CD8-positive, alpha-beta memory T cell (primary cell): ENCODE measurements around the gene TENM4. TPM values are rescaled to one million over a fixed set of nuclear protein-coding genes. Genes with fewer than 3 reads are reported as not detected.

ENCODE experiments used
- CTCF ChIA-PET: fragments of 350-600 bp; sonication (Branson Sonifier 250); formaldehyde crosslinking; loops from one replicate; lab custom pipeline; 2021; ENCODE audit warnings: antibody characterized with exemption; lab: Charles Lee
- POLR2A ChIA-PET: fragments of 350-600 bp; sonication (Branson Sonifier 250); formaldehyde crosslinking; loops from one replicate; lab custom pipeline; 2021; ENCODE audit warnings: antibody characterized with exemption; lab: Charles Lee
- DNase-seq, 5 donors: peaks; one replicate each; pipeline versions ENCODE4 v3.0.0 to v3.0.0-alpha.2; 2020 to 2022; ENCODE audit warnings: mixed read lengths in 1 of 5
- H3K27ac ChIP-seq: one replicate; pipeline ENCODE4 v1.7.0; 2013; ENCODE audit warnings: low read depth, mild to moderate bottlenecking, low read length, moderate library complexity
- H3K27me3 ChIP-seq: 2 replicates; pipeline ENCODE4 v1.7.0; 2013; ENCODE audit warnings: low read length, mild to moderate bottlenecking; ENCODE audit not compliant: insufficient read depth, poor library complexity, severe bottlenecking
- H3K36me3 ChIP-seq: 2 replicates; pipeline ENCODE4 v1.7.0; 2013; ENCODE audit warnings: mild to moderate bottlenecking, low read length, moderate library complexity; ENCODE audit not compliant: insufficient read depth
- H3K4me1 ChIP-seq: 2 replicates; pipeline ENCODE4 v1.7.0; 2013; ENCODE audit warnings: mild to moderate bottlenecking, low read length, moderate library complexity; ENCODE audit not compliant: insufficient read depth
- H3K4me3 ChIP-seq: 2 replicates; pipeline ENCODE4 v1.7.0; 2013; ENCODE audit warnings: mild to moderate bottlenecking, low read length
- H3K9me3 ChIP-seq: 2 replicates; pipeline ENCODE4 v1.7.0; 2013; ENCODE audit warnings: mild to moderate bottlenecking, low read length
- H3K27ac Mint-ChIP-seq, 8 donors: one replicate each; pipeline ENCODE4 v1.8.0; 2020 to 2021; ENCODE audit warnings: mixed read lengths in 8 of 8, mild to moderate bottlenecking in 6 of 8, inconsistent platforms in 3 of 8, moderate library complexity in 3 of 8
- H3K27me3 Mint-ChIP-seq, 2 donors: one replicate each; pipeline ENCODE4 v1.8.0; 2020 to 2021; ENCODE audit warnings: mixed read lengths in 2 of 2, mild to moderate bottlenecking in 1 of 2, moderate library complexity in 1 of 2
- H3K36me3 Mint-ChIP-seq, 3 donors: one replicate each; pipeline ENCODE4 v1.8.0; 2020 to 2021; ENCODE audit warnings: mixed read lengths in 3 of 3, inconsistent platforms in 1 of 3, mild to moderate bottlenecking in 1 of 3
- H3K4me1 Mint-ChIP-seq, 3 donors: one replicate each; pipeline ENCODE4 v1.8.0; 2020 to 2021; ENCODE audit warnings: mixed read lengths in 3 of 3, inconsistent platforms in 1 of 3, mild to moderate bottlenecking in 1 of 3
- H3K4me3 Mint-ChIP-seq, 7 donors: one replicate each; pipeline ENCODE4 v1.8.0; 2020 to 2021; ENCODE audit warnings: mixed read lengths in 7 of 7, mild to moderate bottlenecking in 6 of 7, moderate library complexity in 4 of 7, inconsistent platforms in 2 of 7
- H3K9me3 Mint-ChIP-seq, 5 donors: one replicate each; pipeline ENCODE4 v1.8.0; 2020 to 2022; ENCODE audit warnings: mixed read lengths in 5 of 5, mild to moderate bottlenecking in 3 of 5, moderate library complexity in 2 of 5, inconsistent platforms in 1 of 5
- polyA plus RNA-seq: library from polyadenylated mRNA; unstranded; fragments of 300-500 nt; fragmentation: Illumina TruSeq; gene quantifications from one replicate; pipeline ENCODE4 v1.2.3, GENCODE V29; 2021
- total RNA-seq, 2 experiments: library from RNA; stranded (reverse); gene quantifications; one replicate each; pipeline ENCODE4 v1.2.3, GENCODE V29; 2021

TENM4 gene
- total and polyA plus RNA-seq, 3 experiments from 2014 or later, result not detected

DNA sequence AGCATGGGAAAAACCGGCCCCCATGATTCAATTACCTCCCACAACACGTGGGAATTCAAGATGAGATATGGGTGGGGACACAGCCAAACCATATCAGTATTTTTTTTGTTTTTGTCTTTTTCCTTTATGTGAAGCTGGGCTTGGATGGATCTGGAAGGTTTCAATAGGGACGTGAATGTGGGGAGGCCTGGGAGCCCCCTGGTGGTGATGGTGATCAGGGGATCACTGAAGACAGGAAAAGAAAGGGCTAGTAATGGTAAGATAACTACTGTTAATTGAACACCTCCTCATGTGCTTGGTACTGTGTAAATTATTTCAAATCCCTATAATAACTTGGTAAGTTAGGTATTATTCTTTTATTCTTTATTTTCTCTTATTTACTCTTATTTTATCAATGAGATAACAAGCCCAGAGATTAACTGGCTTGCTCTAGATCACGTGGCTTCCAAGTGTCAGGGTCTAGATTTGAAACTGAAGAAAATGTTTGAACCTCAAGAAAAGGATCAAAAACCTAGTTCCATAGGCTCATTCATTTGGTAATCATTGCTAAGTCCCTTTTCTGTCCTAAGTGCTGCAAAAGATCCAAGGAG, 364.2 kb downstream of the TENM4 start:
- Histone ChIP-seq H3K9me3 (no peaks in the 10 kb centered on the region), H3K36me3 (no peaks in the 10 kb centered on the region), H3K4me3 (no peak overlapping the region), H3K27ac (no peak overlapping the region), H3K27me3 (no peaks in the 10 kb centered on the region), H3K4me1 (no peaks in the 10 kb centered on the region)
- H3K4me3 Mint-ChIP-seq, result no peak overlapping the region
- CTCF ChIA-PET, result interaction anchor here (1.4 kb wide), 1 partner anchor 431 kb away, joined by 7 read pairs; no protein-coding TSS in a partner anchor
- no peak for DNase-seq
- H3K27ac Mint-ChIP-seq, result no peak overlapping the region
- POLR2A ChIA-PET, result no interaction called here
- no peaks in the 10 kb centered on the region for H3K36me3 Mint-ChIP-seq
- H3K27me3 Mint-ChIP-seq, result no peaks in the 10 kb centered on the region
- H3K4me1 Mint-ChIP-seq, result no peaks in the 10 kb centered on the region
- H3K9me3 Mint-ChIP-seq, result no peaks in the 10 kb centered on the region

DNA sequence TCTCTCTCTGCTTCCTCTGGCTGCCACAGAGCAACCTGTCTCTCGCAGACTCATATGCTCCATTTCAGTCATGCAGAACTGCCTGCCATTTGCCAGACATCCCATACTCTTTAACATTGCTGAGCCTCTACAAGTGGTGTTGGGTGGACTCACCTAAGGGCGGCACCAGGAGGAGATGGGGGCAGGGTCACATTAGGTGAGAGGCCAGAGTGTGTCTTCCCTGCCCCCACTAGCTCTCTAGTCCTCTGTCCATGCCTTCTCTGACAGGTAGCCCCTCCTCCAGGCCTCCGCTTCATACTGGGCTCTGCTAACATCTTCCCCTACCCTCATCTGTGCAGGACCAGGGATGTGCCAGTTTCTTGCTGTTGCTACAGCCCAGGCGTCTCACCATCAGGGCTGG, 366.3 kb downstream of the TENM4 start:
- no peak overlapping the region for H3K27ac Mint-ChIP-seq
- Histone ChIP-seq H3K36me3 (no peaks in the 10 kb centered on the region), H3K4me3 (no peak overlapping the region), H3K4me1 (no peaks in the 10 kb centered on the region), H3K27ac (no peak overlapping the region), H3K9me3 (no peaks in the 10 kb centered on the region), H3K27me3 (no peaks in the 10 kb centered on the region)
- H3K4me1 Mint-ChIP-seq, result no peaks in the 10 kb centered on the region
- H3K36me3 Mint-ChIP-seq, result no peaks in the 10 kb centered on the region
- no peak overlapping the region for H3K4me3 Mint-ChIP-seq
- peaks cover 0 to 2% of the 10 kb centered on the region in 2 donors for H3K27me3 Mint-ChIP-seq
- POLR2A ChIA-PET, result no interaction called here
- no peaks in the 10 kb centered on the region for H3K9me3 Mint-ChIP-seq
- CTCF ChIA-PET, result no interaction called here
- no peak for DNase-seq

DNA sequence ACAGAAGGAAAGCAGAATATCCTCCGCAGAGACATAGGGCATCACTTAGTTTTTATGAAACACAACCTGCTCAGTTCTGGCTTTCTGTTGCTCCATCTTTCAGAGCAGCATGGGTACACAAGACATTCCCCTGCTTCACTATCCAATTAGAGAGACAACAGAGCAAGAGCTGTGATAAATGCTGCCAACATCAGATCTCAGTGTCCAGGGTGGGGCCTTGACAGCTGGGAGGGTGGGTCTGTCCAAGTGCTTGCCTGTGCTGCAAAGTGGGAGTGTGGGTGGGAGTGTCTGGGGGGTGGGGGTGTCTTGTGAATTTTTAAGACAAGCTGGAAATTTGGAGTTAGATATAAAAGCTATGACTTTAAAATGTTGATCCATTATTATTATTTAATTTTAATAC, 369.6 kb downstream of the TENM4 start:
- Histone ChIP-seq H3K9me3 (no peaks in the 10 kb centered on the region), H3K27ac (no peak overlapping the region), H3K27me3 (no peaks in the 10 kb centered on the region), H3K4me1 (no peaks in the 10 kb centered on the region), H3K4me3 (no peak overlapping the region), H3K36me3 (no peaks in the 10 kb centered on the region)
- POLR2A ChIA-PET, result no interaction called here
- H3K27ac Mint-ChIP-seq, result no peak overlapping the region
- H3K9me3 Mint-ChIP-seq, result no peaks in the 10 kb centered on the region
- H3K36me3 Mint-ChIP-seq, result no peaks in the 10 kb centered on the region
- DNase-seq, result no peak
- CTCF ChIA-PET, result no interaction called here
- H3K4me1 Mint-ChIP-seq, result no peaks in the 10 kb centered on the region
- H3K4me3 Mint-ChIP-seq, result no peak overlapping the region
- peaks cover 0 to 5% of the 10 kb centered on the region in 2 donors for H3K27me3 Mint-ChIP-seq

DNA sequence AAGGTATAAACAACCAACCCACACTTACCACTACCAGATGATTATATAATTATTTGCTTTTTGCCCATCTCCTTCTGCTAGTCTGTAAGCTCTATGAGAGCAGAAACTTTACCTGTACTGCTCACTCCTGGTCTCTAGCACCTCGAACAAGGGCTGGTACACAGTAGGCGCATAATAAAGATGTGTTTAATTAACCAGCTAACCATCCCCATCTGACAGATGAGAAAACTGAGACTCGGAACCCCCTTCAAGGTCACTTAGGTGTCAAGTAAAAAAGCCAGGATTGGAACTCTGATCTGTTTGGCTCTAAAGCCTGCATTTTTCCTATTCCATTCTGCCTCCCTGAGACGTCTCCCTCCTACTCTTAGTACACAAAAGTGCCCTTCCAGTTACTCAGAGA, 370.3 kb downstream of the TENM4 start:
- Mint-ChIP-seq H3K27me3 (peaks cover 0 to 5% of the 10 kb centered on the region in 2 donors), H3K9me3 (no peaks in the 10 kb centered on the region), H3K36me3 (no peaks in the 10 kb centered on the region), H3K27ac (no peak overlapping the region), H3K4me3 (no peak overlapping the region), H3K4me1 (no peaks in the 10 kb centered on the region)
- Histone ChIP-seq H3K4me1 (no peaks in the 10 kb centered on the region), H3K27me3 (no peaks in the 10 kb centered on the region), H3K4me3 (no peak overlapping the region), H3K36me3 (no peaks in the 10 kb centered on the region), H3K9me3 (no peaks in the 10 kb centered on the region), H3K27ac (no peak overlapping the region)
- ChIA-PET CTCF (no interaction called here), POLR2A (no interaction called here)
- DNase-seq, result no peak

DNA sequence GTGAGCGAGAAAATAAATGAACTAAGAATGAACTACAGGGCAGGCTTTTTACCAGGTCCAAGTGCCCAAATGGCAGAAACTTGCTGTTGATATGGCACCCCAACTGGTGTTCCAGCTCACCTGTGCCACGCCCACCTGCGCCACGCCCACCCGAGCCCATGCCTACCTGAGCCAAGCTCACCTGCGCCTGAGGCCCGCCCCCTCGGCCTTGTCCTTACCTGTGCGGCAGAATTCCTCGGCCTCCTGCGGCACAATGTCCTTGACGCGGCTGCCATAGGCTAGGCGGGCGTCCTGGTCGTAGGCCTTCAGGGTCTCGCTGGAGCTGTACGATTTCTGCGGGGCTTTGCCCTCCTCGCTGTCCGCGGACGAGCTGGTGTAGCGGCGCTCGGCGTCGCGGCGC, 371.3 kb downstream of the TENM4 start:
- no peaks in the 10 kb centered on the region for H3K36me3 Mint-ChIP-seq
- H3K27ac Mint-ChIP-seq, result no peak overlapping the region
- Histone ChIP-seq H3K36me3 (no peaks in the 10 kb centered on the region), H3K27ac (no peak overlapping the region), H3K4me1 (no peaks in the 10 kb centered on the region), H3K27me3 (no peaks in the 10 kb centered on the region), H3K4me3 (no peak overlapping the region), H3K9me3 (no peaks in the 10 kb centered on the region)
- DNase-seq, result no peak
- ChIA-PET POLR2A (no interaction called here), CTCF (no interaction called here)
- no peaks in the 10 kb centered on the region for H3K4me1 Mint-ChIP-seq
- H3K27me3 Mint-ChIP-seq, result peaks cover 0 to 5% of the 10 kb centered on the region in 2 donors
- H3K9me3 Mint-ChIP-seq, result no peaks in the 10 kb centered on the region
- H3K4me3 Mint-ChIP-seq, result no peak overlapping the region

DNA sequence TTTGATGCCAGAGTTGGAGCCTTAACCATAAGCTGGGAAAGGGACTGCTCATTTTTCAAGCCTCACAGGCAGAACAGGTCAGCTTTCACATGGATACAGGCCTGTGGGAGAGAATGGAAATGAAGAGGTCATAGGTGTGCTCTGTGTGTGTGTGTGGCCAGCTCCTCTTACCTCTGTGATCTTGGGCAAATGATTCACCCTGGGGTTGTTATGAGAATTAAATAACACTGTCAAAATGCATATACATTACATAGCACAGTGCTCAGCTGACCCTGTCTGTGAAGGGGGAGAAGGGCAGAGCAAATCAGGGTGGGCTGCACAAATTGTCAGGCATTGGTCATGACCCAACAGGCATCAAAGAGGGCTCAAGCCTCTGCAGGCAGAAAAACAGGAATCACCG, 372.5 kb downstream of the TENM4 start:
- Histone ChIP-seq H3K36me3 (no peaks in the 10 kb centered on the region), H3K4me3 (no peak overlapping the region), H3K27me3 (no peaks in the 10 kb centered on the region), H3K27ac (no peak overlapping the region), H3K9me3 (no peaks in the 10 kb centered on the region), H3K4me1 (no peaks in the 10 kb centered on the region)
- H3K9me3 Mint-ChIP-seq, result no peaks in the 10 kb centered on the region
- no peaks in the 10 kb centered on the region for H3K4me1 Mint-ChIP-seq
- POLR2A ChIA-PET, result no interaction called here
- no peak overlapping the region for H3K4me3 Mint-ChIP-seq
- no peaks in the 10 kb centered on the region for H3K36me3 Mint-ChIP-seq
- peaks cover 0 to 5% of the 10 kb centered on the region in 2 donors for H3K27me3 Mint-ChIP-seq
- CTCF ChIA-PET, result no interaction called here
- no peak overlapping the region for H3K27ac Mint-ChIP-seq
- no peak for DNase-seq

DNA sequence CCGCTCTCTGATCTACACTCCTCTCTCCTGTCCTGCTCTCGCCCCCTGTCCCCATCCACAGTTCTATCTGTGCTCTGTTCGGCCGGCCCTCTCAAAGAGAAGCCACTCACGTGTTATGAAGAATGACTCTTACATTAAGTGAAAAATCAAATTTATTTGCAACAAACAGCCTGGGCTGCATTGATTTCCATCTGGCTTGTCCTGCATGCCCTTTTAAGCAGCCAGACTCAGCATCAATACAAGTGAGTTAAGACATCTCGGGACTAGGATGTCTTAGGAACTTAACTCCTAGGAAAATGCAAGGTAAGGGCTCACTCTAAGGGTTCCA, 373.5 kb downstream of the TENM4 start:
- Mint-ChIP-seq H3K9me3 (no peaks in the 10 kb centered on the region), H3K4me1 (no peaks in the 10 kb centered on the region), H3K27me3 (peaks cover 0 to 5% of the 10 kb centered on the region in 2 donors), H3K36me3 (no peaks in the 10 kb centered on the region), H3K27ac (no peak overlapping the region), H3K4me3 (no peak overlapping the region)
- POLR2A ChIA-PET, result no interaction called here
- DNase-seq, result no peak
- Histone ChIP-seq H3K27ac (no peak overlapping the region), H3K4me1 (no peaks in the 10 kb centered on the region), H3K9me3 (no peaks in the 10 kb centered on the region), H3K36me3 (no peaks in the 10 kb centered on the region), H3K27me3 (no peaks in the 10 kb centered on the region), H3K4me3 (no peak overlapping the region)
- CTCF ChIA-PET, result no interaction called here

DNA sequence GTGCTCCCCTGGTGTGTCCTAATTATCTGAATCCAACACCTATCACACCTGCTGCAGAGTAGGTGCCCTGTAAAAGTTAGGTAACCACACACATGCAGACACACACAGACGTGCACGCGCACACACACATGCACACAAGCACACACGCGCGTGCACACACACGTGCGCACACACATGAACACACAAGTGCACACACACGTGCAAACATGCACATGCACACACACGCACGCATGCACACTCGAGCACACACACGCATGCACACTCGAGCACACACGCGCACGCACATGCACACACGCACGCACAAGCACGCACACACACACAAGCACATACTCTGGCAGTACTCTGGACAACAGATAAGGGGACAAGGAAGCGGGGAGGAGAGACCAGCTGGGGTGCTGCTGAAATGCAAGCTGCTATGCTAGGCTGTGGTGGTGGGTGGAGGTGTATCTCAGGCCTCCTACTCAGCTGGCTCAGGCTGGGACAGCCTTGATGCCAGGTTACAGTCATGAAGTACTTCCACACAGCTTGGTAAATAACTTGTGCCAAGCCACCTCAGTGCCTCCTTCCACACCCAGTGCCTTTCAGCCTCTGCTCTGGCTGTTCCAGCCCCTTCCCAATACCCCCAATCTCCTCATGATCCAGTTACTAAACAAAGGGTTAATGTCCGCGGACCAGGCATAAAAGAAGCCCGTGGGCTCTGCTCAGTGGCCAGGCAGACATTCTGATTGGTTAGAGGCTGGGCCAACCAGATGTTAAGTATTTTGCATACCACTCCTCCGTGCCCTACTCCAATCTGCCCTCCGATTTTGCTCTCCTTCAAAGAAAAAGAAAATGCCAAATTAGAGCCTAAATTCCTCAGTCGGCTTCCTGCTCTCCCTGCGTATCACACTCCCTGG, 374.1 kb downstream of the TENM4 start:
- Histone ChIP-seq H3K9me3 (no peaks in the 10 kb centered on the region), H3K36me3 (no peaks in the 10 kb centered on the region), H3K4me3 (no peak overlapping the region), H3K27me3 (no peaks in the 10 kb centered on the region), H3K27ac (no peak overlapping the region), H3K4me1 (no peaks in the 10 kb centered on the region)
- Mint-ChIP-seq H3K4me1 (no peaks in the 10 kb centered on the region), H3K27ac (no peak overlapping the region), H3K4me3 (no peak overlapping the region), H3K27me3 (peaks cover 0 to 5% of the 10 kb centered on the region in 2 donors), H3K36me3 (no peaks in the 10 kb centered on the region), H3K9me3 (no peaks in the 10 kb centered on the region)
- POLR2A ChIA-PET, result no interaction called here
- no peak for DNase-seq
- CTCF ChIA-PET, result no interaction called here
